Pons (tissue), 1 donor: ENCODE measurements around the gene FAM89B.

Source experiments
- DNase-seq: peaks from one replicate; pipeline ENCODE4 v3.0.0-alpha.2; 2016; ENCODE audit warnings: low spot score

FAM89B gene

DNA sequence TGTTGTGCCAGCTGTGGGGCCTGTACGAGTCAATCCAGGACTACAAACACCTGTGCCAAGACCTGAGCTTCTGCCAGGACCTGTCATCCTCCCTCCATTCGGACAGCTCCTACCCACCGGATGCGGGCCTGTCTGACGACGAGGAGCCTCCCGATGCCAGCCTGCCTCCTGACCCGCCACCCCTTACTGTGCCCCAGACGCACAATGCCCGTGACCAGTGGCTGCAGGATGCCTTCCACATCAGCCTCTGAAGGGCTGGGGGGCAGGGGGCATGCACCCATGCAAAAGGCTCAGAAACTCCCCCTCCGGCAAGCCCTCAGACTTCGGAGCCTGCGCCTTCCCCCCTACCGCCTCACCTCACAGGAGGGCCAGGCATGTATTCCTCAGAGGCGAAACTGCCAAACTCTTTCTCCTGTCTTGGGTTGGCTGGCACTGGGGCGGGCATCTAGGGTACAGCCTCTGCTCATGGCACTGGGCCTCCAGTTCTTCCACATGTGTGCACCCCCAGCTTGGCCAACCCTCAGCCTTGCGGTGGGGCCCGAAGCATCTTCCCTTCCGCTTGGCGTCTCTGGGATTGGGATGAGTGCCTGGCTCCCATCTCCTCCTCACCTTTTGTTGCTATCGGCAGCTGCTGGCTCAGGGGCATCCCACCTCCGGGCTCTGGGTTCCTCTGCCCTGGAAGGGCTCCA, 1.2 kb downstream of the FAM89B start:
- DNase-seq = no peak

- peak; percentile 74 for DNase-seq
Measured at GRCh38 chr11:65574109-65574810, 1.9 kb downstream of the FAM89B start.

DNA sequence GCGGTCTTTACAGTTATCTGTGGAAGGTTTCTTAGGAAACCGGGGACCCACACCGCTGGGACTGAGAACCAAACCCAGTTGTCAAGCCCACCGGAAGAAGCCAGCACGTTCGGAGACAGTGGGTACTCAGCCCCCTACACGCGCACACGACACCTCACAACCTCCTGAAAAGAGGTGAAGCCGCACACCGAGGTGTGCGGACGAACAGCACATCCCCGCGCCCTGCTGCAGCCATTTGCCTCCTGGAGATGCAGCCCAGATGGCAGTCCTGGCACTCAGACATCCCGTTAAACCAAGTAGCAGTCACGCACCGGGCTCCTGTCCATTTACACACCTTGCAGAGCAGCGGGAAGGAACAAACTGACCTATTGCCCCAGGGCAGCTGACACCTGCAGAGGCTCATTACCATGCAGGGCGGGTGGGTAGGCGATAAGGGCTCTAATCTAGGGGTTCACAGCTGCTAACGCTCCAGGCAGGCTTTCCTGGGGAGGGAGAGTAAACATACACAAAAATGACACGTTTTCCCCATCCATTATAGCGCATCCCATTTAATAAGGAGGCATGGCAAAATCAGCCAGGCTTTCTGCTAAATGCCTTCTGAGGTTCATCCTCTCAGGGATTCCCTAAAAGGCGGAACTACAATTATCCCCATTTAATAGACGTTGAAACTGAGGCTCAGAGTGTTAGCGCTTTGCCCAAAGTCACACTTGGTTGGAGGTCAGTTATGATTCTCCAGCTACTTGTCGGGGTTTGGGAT, 2.7 kb downstream of the FAM89B start:
- DNase-seq = no peak

GRCh38 chr11:65575568-65576231, 3.4 kb downstream of the FAM89B start, which contains the start of gene EHBP1L1:
EHBP1L1 (plus strand) TSS chr11:65576053; CDS start chr11:65576303, 250 bp downstream.
- no peak for DNase-seq

GRCh38 chr11:65576232-65576866, 4.0 kb downstream of the FAM89B start:
- no peak for DNase-seq

GRCh38 chr11:65576867-65577755, 4.8 kb downstream of the FAM89B start:
- DNase-seq = no peak

GRCh38 chr11:65577756-65578109, 5.4 kb downstream of the FAM89B start:
- DNase-seq = no peak

DNA sequence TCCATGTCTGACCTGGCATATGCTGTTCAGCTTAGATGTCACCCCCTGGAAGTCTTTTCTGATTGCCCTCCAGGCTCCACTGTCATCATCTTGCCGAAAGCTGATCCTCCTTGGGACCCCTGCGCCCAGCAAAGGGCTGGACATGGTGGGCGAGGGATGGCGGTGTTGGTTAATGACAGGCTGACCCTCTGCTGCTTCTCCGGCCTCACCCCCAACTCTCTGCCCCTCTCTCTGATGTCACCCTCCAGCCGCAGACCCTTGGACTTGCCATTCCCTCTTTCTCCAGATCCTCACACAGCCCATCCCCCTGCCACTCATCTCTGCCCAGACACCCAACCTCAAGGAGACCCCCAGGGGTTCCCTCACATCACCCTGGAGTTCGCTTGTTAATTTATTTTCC, 5.8 kb downstream of the FAM89B start:
- DNase-seq = no peak

DNA sequence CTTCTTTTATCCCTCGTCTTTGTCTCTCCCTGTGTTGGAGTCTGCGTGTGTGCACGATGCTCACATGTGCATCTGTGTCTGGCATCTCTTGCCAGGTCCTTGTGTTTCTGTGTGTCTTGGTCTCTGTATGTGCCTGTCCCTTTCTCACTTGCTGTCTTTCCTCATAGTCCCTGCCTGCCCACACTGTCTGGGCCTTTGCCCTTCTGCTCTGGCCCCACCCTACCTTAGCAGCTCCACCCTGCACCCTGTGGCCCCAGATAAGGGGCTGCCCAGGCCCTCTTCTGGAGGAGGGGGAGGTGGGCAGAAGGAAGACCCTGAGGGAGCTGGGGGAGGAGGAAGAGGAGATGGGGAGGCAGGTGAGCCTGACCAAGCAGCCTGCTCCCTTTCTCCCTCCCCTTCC, 6.3 kb downstream of the FAM89B start:
- no peak for DNase-seq

DNA sequence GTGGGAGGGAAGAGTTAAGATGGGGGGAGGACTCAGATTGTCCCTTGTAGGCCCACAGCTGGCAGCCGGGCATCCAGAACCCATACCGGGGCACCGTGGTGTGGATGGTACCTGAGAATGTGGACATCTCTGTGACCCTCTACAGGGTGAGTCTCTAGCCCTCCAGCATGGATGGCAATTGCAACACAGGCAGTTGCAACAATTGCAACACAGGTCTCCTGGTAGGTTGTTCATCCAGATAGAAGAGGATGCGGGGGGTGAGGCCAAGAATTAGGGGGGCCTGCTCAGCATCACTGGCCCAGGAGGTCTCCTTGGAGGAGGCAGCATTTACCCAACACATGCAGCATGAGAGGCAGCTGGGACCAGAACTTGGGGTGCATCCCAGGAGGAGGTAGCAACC, 7.0 kb downstream of the FAM89B start:
- DNase-seq = no peak

GRCh38 chr11:65580031-65580692, 7.8 kb downstream of the FAM89B start:
- no peak for DNase-seq

DNA sequence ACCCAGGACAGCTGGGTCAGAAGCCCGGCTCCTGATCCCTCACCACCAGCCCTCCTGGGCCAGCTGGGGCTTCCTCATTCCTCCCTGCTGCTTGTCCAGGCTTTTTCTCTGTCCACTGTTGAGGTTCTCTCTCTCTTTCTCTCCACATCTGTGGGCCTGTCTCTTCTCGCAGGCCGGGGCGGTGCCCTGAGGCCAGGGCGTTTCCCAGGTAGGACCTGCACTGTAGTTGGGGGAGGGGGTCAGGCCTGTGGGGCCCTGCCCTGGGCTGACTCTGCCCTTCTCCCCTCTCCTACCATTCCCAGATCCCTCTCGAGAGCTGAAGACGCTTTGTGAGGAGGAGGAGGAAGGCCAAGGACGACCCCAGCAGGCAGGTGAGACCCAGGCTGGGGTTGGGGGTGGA, 8.4 kb downstream of the FAM89B start:
- DNase-seq = no peak

DNA sequence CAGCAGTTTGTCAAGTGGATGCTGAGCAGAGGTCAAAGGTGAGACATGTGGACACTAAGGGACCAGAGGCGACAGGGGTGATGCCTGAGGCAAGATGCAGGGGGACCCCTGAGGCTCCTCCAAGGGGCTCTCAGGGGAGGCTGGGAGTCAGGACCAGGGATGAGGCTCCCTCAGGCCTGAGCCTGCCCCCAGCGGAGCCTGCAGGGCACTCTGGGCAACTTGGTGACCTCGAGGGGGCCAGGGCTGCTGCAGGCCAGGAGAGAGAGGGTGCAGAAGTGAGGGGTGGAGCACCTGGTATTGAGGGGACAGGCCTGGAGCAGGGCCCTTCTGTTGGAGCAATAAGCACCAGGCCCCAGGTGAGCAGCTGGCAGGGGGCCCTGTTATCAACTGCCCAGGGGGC, 9.6 kb downstream of the FAM89B start:
- DNase-seq = no peak

- DNase-seq = no peak
Measured at GRCh38 chr11:65583589-65583988, 11.3 kb downstream of the FAM89B start.

DNA sequence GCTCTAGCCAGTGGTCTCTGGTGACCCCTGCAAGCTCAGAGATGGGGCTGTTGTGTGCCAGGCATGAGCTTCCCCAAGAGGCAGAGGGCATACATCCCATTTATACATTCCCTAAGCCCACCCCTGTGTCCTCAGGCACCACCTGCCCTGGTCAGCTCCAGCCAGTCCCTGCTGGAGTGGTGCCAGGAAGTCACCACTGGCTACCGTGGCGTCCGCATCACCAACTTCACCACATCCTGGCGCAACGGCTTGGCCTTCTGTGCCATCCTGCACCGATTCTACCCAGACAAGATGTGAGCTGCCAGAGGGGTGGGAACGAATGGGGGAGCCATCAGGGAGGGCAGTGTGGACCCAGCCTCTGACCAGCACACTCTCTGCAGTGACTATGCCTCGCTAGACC, 11.8 kb downstream of the FAM89B start:
- no peak for DNase-seq

DNA sequence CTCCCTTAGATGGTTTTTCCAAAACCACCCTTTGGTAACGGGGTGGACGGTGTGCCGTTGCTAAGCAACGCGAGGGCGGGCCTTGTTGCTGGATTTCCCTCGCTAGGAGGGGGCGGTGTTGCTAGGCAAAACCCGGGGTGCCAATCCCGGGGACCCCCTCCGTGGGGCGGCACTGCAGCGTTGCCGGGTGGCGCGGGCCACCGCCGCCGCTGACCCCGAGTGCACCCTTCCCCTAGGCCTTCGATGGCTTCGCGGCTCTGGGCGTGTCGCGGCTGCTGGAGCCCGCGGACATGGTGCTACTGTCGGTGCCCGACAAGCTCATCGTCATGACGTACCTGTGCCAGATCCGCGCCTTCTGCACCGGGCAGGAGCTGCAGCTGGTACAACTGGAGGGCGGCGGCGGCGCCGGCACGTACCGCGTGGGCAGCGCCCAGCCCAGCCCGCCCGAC, 12.4 kb downstream of the FAM89B start:
- no peak for DNase-seq

- DNase-seq = no peak
Measured at GRCh38 chr11:65585396-65586246, 13.3 kb downstream of the FAM89B start.

- no peak for DNase-seq
Measured at GRCh38 chr11:65586247-65586630, 13.9 kb downstream of the FAM89B start.

- no peak for DNase-seq
Measured at GRCh38 chr11:65586676-65587075, 14.3 kb downstream of the FAM89B start.
